Measurements from ENCODE around the gene SHFL.

SHFL gene

DNA sequence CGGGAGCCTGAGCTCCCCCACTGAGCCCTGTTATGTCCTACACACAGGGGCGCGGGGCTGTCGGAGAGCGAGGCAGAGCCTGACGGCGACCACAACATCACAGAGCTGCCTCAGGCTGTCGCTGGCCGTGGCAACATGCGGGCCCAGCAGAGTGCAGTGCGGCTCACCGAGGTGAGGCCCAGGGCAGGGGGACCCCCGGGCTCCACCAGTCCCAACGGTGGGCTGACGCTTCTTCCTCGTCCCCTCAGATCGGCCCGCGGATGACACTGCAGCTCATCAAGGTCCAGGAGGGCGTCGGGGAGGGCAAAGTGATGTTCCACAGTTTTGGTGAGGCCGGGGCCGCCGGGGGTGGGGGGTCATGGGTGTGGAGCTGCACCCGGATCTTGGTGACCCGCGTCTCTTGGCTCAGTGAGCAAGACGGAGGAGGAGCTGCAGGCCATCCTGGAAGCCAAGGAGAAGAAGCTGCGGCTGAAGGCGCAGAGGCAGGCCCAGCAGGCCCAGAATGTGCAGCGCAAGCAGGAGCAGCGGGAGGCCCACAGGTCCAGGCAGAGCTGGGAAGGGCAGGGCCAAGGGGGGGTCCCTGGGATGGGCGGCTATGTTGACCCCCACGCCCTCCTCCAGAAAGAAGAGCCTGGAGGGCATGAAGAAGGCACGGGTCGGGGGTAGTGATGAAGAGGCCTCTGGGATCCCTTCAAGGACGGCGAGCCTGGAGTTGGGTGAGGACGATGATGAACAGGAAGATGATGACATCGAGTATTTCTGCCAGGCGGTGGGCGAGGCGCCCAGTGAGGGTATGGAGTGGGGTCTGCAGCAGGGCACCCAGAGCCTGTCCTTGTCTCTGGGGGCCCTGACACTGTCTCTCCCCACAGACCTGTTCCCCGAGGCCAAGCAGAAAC is 24.2 kb downstream of the SHFL start:
- DNase-seq: no peak

DNA sequence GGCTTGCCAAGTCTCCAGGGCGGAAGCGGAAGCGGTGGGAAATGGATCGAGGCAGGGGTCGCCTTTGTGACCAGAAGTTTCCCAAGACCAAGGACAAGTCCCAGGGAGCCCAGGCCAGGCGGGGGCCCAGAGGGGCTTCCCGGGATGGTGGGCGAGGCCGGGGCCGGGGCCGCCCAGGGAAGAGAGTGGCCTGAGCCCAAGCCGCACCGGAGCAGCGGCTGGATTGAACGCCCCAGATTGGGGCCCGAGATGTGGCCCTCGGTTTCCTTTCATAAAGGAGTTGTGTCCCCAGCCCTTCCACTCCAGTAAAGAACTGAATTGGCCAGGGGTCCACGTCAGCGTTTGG is 24.8 kb downstream of the SHFL start:
- no peak for DNase-seq

DNA sequence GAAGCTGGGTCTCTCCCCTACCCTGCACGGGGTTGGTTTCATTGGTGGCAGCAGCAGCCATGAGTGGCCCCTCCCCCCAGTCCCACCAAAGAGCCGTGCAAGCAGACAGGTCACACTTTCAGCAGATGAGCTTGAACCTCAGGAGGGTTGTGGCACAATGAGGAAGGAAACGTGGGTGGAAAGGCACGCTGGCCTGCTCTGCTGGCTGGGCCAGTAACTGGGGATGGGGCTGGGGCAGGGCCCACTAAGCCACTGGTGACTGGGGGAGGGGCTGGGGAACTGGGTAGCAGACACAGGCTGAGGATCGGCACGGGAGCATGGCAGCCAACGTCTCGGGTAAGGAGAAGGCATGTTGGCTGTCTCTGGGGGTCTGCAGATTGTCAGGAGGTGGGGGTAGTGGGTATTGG is 25.3 kb downstream of the SHFL start, which contains the start of gene P2RY11:
Gene P2RY11, plus strand, starts transcription at position 289 of the 407 bp plus-strand sequence. Its CDS starts 29 bp downstream, at position 318.
- no peak for DNase-seq

DNA sequence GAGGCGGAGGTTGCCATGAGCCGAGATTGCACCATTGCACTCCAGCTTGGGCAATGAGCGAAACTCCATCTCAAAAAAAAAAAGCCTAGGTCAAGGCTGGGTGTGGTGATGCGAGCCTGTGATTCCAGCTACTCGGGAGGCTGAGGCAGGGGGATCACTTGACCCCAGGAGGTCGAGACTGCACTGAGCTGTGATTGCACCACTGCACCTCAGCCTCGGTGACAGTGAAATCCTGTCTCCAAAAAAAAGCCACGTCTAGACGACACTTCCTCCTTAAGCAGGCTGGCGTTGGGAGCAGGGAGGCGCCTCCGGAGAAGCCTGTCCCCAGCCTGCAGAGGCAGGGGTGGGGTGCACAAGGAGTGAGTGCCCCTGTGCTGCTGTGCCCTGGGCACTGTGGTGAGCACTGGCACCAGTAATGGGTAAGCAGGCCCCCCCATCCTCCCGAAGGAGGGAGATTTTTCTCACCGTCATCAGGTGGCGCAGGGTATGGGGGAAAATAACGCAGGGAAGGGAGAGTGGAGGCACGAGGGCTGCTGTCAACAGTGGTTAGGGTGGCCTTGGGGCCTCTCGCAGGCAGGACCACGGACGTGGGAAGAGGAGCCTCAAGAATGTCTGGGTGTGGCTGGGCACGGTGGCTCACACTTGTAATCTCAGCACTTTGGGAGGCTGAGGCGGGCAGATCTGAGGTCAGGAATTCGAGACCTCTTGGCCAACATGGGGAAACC is 26.1 kb downstream of the SHFL start:
- DNase-seq: no peak

DNA sequence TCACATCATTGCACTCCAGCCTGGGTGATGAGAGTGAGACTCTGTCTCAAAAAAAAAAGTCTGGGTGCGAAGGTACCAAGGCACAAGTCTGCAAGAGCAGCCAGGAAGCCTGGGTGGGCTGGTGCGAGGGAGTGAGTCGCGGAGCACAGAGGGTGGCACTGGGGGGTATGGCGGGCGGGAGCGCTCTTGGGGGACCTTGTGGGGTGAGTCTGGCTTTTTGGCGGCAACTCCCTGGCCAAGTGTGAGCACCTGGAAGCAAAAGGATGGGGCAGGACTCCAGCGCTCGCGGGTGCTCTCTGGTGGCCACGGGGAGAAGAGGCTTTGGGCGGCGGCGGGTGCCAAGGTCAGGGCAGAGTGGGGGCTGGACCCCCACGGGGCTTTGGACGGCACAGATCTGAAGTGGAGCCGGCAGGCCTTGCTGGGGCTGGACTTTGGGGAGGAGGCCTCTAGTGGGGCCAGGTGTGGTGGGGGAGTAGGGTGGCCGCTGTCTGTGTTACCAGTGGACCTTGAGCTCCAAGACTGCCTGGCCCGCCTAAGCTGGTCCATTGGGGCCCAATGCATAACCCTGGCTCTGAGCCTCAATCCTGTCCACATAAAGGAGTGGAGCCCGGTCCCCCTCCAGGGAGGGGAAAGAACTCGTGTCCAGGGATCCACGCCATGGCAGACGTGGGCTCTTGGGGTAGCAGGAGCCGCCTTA is 26.9 kb downstream of the SHFL start:
- no peak for DNase-seq

DNA sequence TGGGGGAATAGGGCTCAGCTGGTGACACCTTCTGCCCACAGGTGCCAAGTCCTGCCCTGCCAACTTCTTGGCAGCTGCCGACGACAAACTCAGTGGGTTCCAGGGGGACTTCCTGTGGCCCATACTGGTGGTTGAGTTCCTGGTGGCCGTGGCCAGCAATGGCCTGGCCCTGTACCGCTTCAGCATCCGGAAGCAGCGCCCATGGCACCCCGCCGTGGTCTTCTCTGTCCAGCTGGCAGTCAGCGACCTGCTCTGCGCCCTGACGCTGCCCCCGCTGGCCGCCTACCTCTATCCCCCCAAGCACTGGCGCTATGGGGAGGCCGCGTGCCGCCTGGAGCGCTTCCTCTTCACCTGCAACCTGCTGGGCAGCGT is 27.5 kb downstream of the SHFL start:
- DNase-seq: no peak

DNA sequence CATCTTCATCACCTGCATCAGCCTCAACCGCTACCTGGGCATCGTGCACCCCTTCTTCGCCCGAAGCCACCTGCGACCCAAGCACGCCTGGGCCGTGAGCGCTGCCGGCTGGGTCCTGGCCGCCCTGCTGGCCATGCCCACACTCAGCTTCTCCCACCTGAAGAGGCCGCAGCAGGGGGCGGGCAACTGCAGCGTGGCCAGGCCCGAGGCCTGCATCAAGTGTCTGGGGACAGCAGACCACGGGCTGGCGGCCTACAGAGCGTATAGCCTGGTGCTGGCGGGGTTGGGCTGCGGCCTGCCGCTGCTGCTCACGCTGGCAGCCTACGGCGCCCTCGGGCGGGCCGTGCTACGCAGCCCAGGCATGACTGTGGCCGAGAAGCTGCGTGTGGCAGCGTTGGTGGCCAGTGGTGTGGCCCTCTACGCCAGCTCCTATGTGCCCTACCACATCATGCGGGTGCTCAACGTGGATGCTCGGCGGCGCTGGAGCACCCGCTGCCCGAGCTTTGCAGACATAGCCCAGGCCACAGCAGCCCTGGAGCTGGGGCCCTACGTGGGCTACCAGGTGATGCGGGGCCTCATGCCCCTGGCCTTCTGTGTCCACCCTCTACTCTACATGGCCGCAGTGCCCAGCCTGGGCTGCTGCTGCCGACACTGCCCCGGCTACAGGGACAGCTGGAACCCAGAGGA is 28.0 kb downstream of the SHFL start:
- DNase-seq: no peak

DNA sequence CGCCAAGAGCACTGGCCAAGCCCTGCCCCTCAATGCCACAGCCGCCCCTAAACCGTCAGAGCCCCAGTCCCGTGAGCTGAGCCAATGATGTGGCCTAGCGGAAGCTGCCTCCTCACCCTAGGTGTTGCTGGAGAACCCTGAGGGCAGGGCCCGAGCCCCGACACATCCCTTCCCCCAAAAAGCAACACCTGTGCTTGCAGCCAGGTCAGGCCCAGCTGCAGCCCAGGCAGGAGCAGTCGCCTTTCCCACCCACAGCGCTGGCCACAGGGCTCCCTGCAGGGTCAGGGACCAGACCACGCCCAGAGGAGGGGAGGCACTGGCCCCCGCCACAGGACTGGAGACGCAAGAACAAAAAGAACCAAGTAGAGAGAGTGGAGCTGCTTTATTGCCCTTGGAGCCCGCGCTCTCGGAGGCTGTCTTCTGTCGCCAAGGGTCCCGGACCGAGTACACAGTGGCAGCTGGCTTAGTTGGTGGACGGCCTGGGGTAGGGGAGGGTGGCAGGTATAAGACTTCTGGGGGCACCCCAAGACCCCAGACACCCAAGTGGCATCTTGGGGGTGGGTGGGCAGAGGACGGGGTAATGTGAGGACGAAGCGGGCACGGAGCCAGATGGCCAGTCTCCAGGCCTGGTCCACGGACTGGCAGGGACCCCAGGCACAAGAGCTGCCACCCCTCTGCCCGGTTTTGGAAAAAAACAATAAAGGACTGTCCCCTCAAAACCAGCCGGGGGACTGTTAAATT is 28.7 kb downstream of the SHFL start:
- DNase-seq: no peak

DNA sequence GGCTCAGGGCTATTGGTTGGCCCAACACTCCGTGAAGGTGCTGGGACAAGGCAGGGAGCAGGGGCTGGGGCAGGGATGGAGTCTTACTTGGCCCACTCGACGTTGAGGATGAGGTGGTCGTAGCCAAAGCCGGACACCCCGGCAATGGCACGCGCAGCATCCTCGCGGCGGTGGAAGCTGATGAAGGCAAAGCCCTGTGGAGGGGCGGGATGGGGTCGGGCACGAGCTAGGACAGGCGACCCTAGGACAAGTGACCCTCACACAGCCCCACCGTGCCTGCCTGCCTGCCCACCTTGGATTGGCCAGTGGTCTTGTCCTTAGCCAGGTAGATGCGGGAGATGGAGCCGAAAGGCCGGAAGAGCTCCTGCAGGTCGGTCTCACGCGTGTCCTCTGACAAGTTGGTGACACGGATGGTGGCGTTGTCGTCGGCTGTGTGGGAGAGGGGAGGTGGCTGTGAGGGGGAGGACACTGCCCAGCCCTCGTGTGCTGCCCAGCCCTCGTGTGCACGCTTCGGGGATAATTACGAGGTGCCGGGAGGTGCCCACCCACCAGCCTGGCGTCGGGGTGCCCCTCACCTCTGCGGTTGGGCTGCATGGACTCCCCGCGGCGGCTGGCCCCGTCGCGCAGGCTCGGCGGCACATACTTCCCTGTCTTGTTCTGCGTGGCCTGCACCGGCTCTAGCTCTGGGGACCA is 29.4 kb downstream of the SHFL start:
- DNase-seq: no peak

DNA sequence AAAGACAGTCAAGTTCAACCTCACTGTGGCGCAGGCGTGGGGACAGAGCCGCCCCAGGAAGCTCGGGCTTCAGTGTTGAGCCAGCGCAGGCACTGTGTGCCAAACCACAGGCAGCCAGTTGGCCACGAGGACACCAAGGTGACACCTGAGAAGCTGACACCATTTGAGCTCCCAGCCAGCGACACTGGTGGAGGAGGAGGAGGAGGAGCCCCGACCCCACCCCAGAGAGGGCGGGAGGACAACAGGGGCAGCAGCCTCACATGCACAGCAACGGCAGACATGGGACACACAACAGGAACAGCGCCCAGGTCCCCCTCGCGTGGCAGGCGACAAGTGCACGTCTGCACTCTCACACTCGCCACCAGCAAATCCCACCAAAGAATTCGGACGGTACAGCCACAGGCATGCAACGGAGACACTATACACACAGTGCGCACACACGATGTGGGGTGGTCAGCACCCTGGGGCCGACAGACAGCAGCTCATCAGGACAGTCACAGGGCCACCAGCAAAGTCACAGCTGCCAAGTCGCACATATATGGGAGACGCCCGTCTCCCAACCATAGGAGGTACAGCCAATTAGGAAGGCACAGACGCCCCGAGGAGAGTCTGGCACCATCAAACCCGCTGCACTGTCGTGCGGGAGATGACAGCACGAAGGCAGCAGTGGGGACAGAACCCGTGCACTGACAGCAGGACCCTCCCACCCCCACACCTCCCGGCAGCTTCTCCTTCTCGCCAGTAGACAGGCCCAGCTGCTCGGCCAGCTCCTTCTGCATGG is 30.2 kb downstream of the SHFL start:
- DNase-seq: no peak

DNA sequence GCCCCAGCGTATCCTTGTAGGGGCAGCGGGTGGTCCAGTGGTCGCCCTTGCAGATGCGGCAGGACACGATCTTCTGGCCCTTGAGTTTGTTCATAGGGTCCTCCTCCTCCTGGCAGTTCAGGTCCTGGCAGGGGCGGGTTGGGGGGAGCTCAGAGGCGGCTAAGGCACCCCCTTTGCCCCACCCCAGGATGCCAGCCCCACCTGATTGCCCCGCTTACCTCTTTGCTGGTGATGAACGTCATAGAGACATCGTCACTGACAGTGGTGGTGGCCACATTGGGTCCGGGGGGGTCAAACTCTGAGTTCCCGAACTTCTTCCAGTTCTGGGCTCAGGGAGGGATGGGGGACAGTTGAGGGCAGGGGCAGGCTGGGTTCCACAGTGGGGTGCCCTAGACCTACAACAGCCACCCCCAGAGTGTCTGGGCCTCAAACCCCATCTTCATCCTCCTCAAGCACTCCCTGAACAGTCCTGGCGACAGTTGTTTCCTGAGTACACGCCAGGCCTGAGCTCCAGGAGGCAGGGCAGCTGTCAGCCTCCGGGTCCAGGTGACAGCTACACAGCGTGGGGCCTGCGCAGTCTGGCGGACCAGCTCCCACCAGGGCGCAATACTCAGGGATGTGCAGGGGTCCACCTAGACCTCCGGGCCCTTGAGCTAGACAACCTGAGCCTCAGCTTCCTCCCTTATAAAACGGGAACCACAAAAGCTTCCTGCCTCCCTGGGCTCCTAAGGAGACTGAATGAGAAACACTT is 30.9 kb downstream of the SHFL start:
- no peak for DNase-seq

DNA sequence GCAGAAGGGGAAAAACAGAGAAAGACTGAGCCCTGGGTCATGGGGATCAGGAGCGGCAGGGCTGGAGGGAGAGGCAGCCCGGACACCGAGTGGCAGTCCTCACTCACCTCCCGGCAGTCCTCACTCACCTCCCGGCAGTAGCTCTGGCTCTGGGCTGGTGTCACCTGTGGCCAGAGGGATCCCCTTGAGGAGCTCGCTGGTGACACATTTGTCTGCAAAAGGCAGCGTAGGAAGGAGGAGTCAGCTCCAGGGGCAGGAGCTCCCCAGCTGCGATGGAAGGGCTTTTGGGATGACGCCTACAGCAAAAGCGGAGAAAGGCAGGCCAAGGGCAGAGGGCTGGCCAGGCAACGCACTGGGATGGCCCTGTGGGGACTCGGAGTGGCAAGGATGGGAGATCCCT is 32.8 kb downstream of the SHFL start:
- no peak for DNase-seq

DNA sequence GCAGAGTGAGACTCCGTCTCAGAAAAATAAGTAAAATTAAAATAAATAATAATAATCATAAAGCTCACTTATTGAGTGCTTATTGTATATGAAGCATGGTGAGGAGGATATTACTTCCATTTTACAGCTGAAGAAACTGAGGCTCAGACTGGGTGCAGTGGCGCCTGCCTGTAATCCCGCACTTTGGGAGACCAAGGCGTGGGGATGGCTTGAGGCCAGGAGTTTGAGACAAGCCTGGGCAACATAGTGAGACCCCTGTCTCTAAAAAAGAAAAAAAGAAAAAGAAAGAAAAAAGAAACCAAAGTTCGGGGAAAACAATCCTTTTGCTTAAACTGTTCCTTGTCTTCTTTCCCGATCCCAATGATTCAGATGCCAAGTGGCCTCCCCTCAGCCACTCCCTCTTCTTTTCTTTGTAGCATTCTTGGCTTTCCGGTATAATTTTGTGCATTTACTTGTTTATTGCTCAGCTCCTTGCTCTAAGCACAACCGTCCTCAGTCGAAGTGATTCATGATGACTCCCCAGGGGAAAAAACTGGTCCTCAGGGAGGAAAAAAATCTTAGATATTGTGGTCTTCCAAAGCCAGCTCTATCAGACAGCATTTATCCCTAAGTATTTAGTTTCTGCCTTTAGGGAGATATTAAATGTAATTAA is 34.5 kb downstream of the SHFL start:
- DNase-seq: no peak

DNA sequence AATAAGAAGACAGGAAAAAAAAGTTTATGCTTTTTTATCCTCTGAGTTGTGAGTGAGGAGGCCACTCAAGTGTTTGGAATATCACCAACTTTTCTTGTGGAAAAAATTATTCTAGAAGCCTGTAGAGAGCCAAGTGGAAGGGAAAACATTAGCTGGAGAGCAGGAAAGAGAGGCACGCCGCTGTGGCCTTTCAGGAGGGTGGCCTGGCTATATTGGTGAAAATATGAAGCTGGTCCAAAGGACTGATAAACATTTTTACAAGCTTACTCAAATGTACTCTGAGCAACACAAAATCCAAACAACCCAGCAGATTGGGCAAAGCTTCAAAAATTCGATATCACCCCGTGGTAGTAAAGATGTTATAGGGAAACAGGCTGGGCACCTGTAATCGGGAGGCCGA is 35.9 kb downstream of the SHFL start:
- no peak for DNase-seq

DNA sequence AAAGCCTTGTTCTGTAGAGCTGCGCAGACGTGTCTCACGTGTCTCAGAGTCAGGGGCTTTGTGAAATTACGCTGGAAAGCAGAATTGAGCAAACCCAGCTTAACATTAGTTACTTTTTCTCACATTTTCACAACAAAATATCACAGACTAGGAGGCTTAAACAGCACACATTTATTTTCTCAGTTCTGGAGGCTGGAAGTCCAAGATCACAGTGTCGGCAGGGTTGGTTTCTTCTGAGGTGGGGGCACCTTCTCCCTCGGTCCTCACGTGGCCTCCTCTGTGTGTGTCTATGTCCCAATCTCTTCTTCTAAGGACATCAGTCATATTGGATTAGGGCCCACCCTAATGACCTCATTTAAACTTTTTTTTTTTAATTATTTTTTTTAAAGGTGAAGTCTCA is 38.3 kb downstream of the SHFL start:
- no peak for DNase-seq

DNA sequence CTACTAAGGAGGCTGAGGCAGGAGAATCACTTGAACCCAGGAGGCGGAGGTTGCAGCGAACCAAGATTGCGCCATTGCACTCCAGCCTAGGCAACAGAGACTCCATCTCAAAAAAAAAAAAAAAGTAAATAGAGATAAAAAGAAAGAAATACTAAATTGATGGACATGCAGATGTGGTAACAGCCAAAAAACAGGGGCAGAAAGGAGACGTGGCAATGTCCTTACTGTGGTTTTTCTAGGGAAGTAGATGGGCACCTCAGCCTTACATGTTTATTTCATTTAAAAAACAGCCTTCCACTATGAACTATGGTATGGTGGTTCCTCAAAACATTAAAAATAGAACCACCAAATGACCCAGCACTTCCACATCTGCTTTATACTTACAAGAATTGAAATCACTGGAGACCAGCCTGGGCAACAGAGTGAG is 40.1 kb downstream of the SHFL start:
- no peak for DNase-seq

DNA sequence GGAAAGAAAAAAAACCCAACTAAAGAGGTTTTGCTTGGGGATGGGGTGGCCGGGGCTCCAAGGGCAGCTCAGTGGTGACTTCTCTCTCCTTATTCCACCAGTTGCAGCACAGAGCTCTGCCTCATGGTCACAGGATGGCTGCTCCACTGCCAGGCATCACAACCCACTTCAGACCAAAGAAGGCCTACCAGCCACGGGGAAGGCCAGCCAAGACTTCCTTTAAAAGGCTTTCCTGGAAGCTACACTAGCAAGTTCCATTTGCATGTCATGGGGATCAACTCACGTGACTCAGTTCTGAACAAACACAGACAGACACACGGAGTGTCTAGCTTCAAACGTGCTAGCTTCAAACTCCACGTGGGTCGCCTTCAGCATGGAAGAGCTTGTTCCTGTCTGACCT is 46.8 kb downstream of the SHFL start:
- DNase-seq: no peak

DNA sequence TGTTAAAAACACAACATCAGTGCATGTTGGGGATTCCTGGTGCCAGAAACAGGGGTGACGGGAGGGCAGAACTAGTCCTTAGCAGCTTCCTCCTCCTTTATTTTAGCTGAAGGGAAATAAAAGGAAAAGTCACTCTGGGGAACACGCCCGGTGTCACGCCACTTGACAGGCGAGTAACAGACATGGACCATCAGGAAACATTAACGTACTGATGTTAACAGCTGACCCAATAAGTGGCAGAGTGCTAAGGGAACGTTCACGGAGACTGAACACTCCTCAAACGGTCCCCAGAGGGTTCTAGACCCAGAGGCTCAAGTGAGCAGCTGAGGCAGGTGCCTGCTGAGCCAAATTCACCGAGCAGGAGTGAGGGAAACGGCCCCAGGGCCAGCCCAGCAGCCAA is 47.5 kb downstream of the SHFL start:
- DNase-seq: no peak

DNA sequence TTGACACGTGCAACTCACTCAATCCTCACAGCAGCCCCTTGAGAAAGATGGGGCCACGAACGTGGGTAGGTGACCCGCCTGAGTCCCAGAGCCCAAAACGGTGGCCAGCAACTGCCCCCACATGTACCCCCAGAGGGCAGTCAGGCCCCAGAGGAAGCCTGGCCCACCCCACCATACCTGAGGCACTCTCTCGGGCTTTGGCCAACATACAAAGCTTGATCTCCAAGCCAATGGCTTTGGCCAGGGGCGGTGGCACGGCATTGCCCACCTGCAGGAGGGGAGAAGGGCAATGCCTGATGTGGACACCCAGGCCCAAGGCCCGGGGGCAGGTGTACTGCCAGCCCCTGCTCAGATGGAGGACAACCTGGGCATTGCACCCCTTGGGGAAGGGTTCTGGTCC is 47.9 kb downstream of the SHFL start:
- no peak for DNase-seq
